ENCODE measurements around the gene DDX1.

DDX1 gene

GRCh38 chr2:15642815-15643500, 51.3 kb downstream of the DDX1 start:
- TF ChIP-seq FOXM1 (IDR thresholded peaks at IDR 0.05; ENCODE audit: borderline replicate concordance, low read depth) (peak; percentile 71), YY1 (IDR thresholded peaks at IDR 0.05; ENCODE audit: low read depth) (0 out of 2 replicates have a peak, but pooled peaks have one; percentile 29), TCF12 (IDR thresholded peaks at IDR 0.05; ENCODE audit: low read depth) (peak; percentile 69; the same call in 1 of the 2 replicates), NFIC (IDR thresholded peaks at IDR 0.05) (peak; percentile 59), EP300 (IDR thresholded peaks at IDR 0.05; ENCODE audit: borderline replicate concordance) (peak; percentile 88), ZBTB7A (IDR thresholded peaks at IDR 0.05; ENCODE audit: low read depth) (no peak; the same call in 1 of the 2 replicates), MAX (IDR thresholded peaks at IDR 0.05) (no peak), TEAD4 (IDR thresholded peaks at IDR 0.05) (peak; percentile 87)

GRCh38 chr2:15643791-15644585, 52.3 kb downstream of the DDX1 start:
- TF ChIP-seq EP300 (IDR thresholded peaks at IDR 0.05; ENCODE audit: borderline replicate concordance): no peak
- no peak for TF ChIP-seq TAF1 (IDR thresholded peaks at IDR 0.05; ENCODE audit: low read depth)
- no peak for TF ChIP-seq ZBTB7A (IDR thresholded peaks at IDR 0.05; ENCODE audit: low read depth)
- TF ChIP-seq REST (IDR thresholded peaks at IDR 0.05; ENCODE audit: low read depth): no peak
- TF ChIP-seq EGR1 (IDR thresholded peaks at IDR 0.05): no peak
- no peak for TF ChIP-seq FOXM1 (IDR thresholded peaks at IDR 0.05; ENCODE audit: borderline replicate concordance, low read depth)
- TF ChIP-seq CREB1 (IDR thresholded peaks at IDR 0.05; ENCODE audit: low read depth): no peak
- no peak for TF ChIP-seq YY1 (IDR thresholded peaks at IDR 0.05; ENCODE audit: low read depth)
- TF ChIP-seq MAX (IDR thresholded peaks at IDR 0.05): no peak

- TF ChIP-seq MAX (IDR thresholded peaks at IDR 0.05) (no peak), EP300 (IDR thresholded peaks at IDR 0.05; ENCODE audit: borderline replicate concordance) (no peak), CEBPB (IDR thresholded peaks at IDR 0.05) (no peak), FOXM1 (IDR thresholded peaks at IDR 0.05; ENCODE audit: borderline replicate concordance, low read depth) (no peak), EGR1 (IDR thresholded peaks at IDR 0.05) (no peak), RAD21 (IDR thresholded peaks at IDR 0.05; ENCODE audit: low read depth) (no peak), YY1 (IDR thresholded peaks at IDR 0.05; ENCODE audit: low read depth) (no peak), USF1 (IDR thresholded peaks at IDR 0.05) (no peak), TAF1 (IDR thresholded peaks at IDR 0.05; ENCODE audit: low read depth) (no peak), REST (IDR thresholded peaks at IDR 0.05; ENCODE audit: low read depth) (no peak)
These were observed 53.6 kb downstream of the DDX1 start for GRCh38 chr2:15645300-15645699.

GRCh38 chr2:15645720-15646385, 54.2 kb downstream of the DDX1 start:
- TF ChIP-seq YY1 (IDR thresholded peaks at IDR 0.05; ENCODE audit: low read depth) (no peak), REST (IDR thresholded peaks at IDR 0.05; ENCODE audit: low read depth) (no peak), MAX (IDR thresholded peaks at IDR 0.05) (0 out of 2 replicates have a peak, but pooled peaks have one; percentile 26), RAD21 (IDR thresholded peaks at IDR 0.05; ENCODE audit: low read depth) (no peak), TEAD4 (IDR thresholded peaks at IDR 0.05) (no peak), CEBPB (IDR thresholded peaks at IDR 0.05) (no peak), FOXM1 (IDR thresholded peaks at IDR 0.05; ENCODE audit: borderline replicate concordance, low read depth) (no peak), TCF12 (IDR thresholded peaks at IDR 0.05; ENCODE audit: low read depth) (no peak)

Data from Ishikawa (cell line).